A673 (cell line): ENCODE measurements around the gene SPATS2. TPM values are rescaled to one million over a fixed set of nuclear protein-coding genes. Genes with fewer than 3 reads are reported as not detected.

Source experiments
- BruUV-seq: library from RNA; stranded (reverse); fragments of 400-500 nt; replicated peaks from 2 replicates; lab custom pipeline; 2021; lab: Mats Ljungman, UMichigan
- CTCF ChIA-PET: fragments of 300-600 bp; sonication (Branson Sonifier 250); formaldehyde crosslinking; loops from one replicate; lab custom pipeline; 2022; ENCODE audit warnings: antibody characterized with exemption; lab: Charles Lee
- POLR2A ChIA-PET: fragments of 300-600 bp; sonication (Branson Sonifier 250); formaldehyde crosslinking; loops from one replicate; lab custom pipeline; 2022; ENCODE audit warnings: antibody characterized with exemption; ENCODE audit not compliant: low non-redundant PET; lab: Charles Lee
- DNase-seq: peaks from one replicate; pipeline ENCODE4 v3.0.0-alpha.2; 2015; ENCODE audit warnings: low spot score
- H3K27ac ChIP-seq: fragments of 200-600 bp; sonication (generic); 2 replicates; pipeline ENCODE4 v1.5.1; 2016; ENCODE audit warnings: mixed run types, low read depth, mild to moderate bottlenecking, mixed read lengths, antibody characterized with exemption, low read length; ENCODE audit not compliant: poor library complexity, severe bottlenecking
- H3K27me3 ChIP-seq: fragments of 200-600 bp; sonication (generic); replicated peaks from 2 replicates; pipeline ENCODE4 v1.6.1; 2017; ENCODE audit warnings: mixed run types, low read depth, mild to moderate bottlenecking, mixed read lengths, antibody characterized with exemption, low read length; ENCODE audit not compliant: insufficient read depth, poor library complexity
- H3K36me3 ChIP-seq: fragments of 200-600 bp; sonication (generic); 2 replicates; pipeline ENCODE4 v1.6.1; 2016; ENCODE audit warnings: mixed run types, mild to moderate bottlenecking, mixed read lengths, antibody characterized with exemption, low read length; ENCODE audit not compliant: insufficient read depth, poor library complexity, severe bottlenecking
- H3K4me1 ChIP-seq: fragments of 200-600 bp; sonication (generic); 2 replicates; pipeline ENCODE4 v1.6.1; 2017; ENCODE audit warnings: mixed run types, mild to moderate bottlenecking, mixed read lengths, antibody characterized with exemption, low read length; ENCODE audit not compliant: insufficient read depth, poor library complexity, severe bottlenecking
- H3K4me3 ChIP-seq: fragments of 200-600 bp; sonication (generic); 2 replicates; pipeline ENCODE4 v1.5.1; 2016; ENCODE audit warnings: low read depth, mixed run types, mild to moderate bottlenecking, mixed read lengths, low read length; ENCODE audit not compliant: poor library complexity, severe bottlenecking
- H3K9me3 ChIP-seq: fragments of 200-600 bp; sonication (generic); 2 replicates; pipeline ENCODE4 v1.6.1; 2016; ENCODE audit warnings: mixed run types, low read depth, mild to moderate bottlenecking, mixed read lengths, antibody characterized with exemption, low read length; ENCODE audit not compliant: poor library complexity, severe bottlenecking
- CTCF ChIP-seq: fragments of 300-800, 200-600 bp; sonication (generic); conservative IDR thresholded peaks from 2 replicates; pipeline ENCODE4 v1.5.1; 2017; ENCODE audit warnings: low read depth, mild to moderate bottlenecking, antibody characterized with exemption, low read length, moderate library complexity, mixed read lengths
- EZH2 ChIP-seq: fragments of 200-600 bp; sonication (generic); IDR thresholded peaks from 2 replicates; pipeline ENCODE4 v1.6.1; 2017; ENCODE audit warnings: borderline replicate concordance, low read depth, mild to moderate bottlenecking, mixed read lengths, antibody characterized with exemption, low read length; ENCODE audit not compliant: poor library complexity, severe bottlenecking
- intact Hi-C: fragments of 100-400 bp; cut with micrococcal nuclease; formaldehyde crosslinking; loops from one replicate; pipeline ENCODE4 v1.10.0; 2022; ENCODE audit not compliant: unreplicated experiment
- total RNA-seq: library from RNA; stranded (reverse); gene quantifications from 2 replicates; pipeline ENCODE4 v1.2.3, GENCODE V29; 2021

The SPATS2 gene
- total RNA-seq, 1 experiment from 2014 or later: 82.8 TPM

- Histone ChIP-seq H3K36me3 (peaks cover 60% of the 10 kb centered on the region), H3K4me1 (peaks cover 8% of the 10 kb centered on the region), H3K27me3 (no peaks in the 10 kb centered on the region), H3K9me3 (no peaks in the 10 kb centered on the region), H3K27ac (no peak overlapping the region), H3K4me3 (no peak overlapping the region)
- intact Hi-C loops: no loop called here
- CTCF ChIA-PET: no interaction called here
- BruUV-seq: no TSS peak
- DNase-seq: no peak
- TF ChIP-seq EZH2 (no peak), CTCF (no peak)
- POLR2A ChIA-PET: no interaction called here
Measured at GRCh38 chr12:49327368-49327767, 39.9 kb upstream of the SPATS2 start.

- Histone ChIP-seq H3K4me1 (peaks cover 7% of the 10 kb centered on the region), H3K27ac (no peak overlapping the region), H3K9me3 (no peaks in the 10 kb centered on the region), H3K36me3 (peaks cover 60% of the 10 kb centered on the region), H3K4me3 (no peak overlapping the region), H3K27me3 (no peaks in the 10 kb centered on the region)
- no peak for DNase-seq
- intact Hi-C loops: no loop called here
- ChIA-PET CTCF (no interaction called here), POLR2A (no interaction called here)
- TF ChIP-seq CTCF: no peak
- no peak for TF ChIP-seq EZH2
- no TSS peak for BruUV-seq
Measured at GRCh38 chr12:49327887-49328286, 39.4 kb upstream of the SPATS2 start.

GRCh38 chr12:49328816-49329215 is 38.4 kb upstream of the SPATS2 start:
- BruUV-seq: no TSS peak
- Histone ChIP-seq H3K27me3 (no peaks in the 10 kb centered on the region), H3K27ac (no peak overlapping the region), H3K36me3 (peaks cover 60% of the 10 kb centered on the region), H3K9me3 (no peaks in the 10 kb centered on the region), H3K4me1 (peaks cover 7% of the 10 kb centered on the region), H3K4me3 (no peak overlapping the region)
- TF ChIP-seq CTCF: no peak
- TF ChIP-seq EZH2: no peak
- CTCF ChIA-PET: no interaction called here
- DNase-seq: no peak
- intact Hi-C loops: no loop called here
- POLR2A ChIA-PET: no interaction called here
